ENCODE measurements around the gene FCER1A.
"Not testable (repeated sequence)": the region's sequence is repeated elsewhere in the genome, so short reads cannot be mapped to it uniquely, and the experiment has no call there.

FCER1A gene

DNA sequence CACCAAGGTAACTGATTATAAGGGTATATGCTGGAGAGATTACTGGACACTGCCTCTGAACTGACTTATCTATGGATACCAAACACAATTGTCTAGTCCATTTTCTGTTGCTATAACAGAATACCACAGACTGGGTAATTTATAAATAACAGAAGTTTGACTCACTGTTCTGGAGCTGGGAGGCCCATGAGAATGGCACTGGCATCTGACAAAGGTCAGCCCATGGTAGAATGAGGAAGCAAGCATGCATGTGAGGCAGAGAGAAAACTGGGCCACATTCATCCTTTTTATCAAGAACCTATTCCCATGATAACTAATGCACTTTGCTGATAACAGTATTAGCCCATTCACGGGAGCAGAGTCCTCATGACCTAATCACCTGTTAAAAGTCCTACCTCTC is 37.4 kb downstream of the FCER1A start:
- ChIA-PET POLR2A (no interaction called here), CTCF (no interaction called here)
- no peak for DNase-seq (ENCODE audit: extremely low spot score)
- TF ChIP-seq, protein P1, sequence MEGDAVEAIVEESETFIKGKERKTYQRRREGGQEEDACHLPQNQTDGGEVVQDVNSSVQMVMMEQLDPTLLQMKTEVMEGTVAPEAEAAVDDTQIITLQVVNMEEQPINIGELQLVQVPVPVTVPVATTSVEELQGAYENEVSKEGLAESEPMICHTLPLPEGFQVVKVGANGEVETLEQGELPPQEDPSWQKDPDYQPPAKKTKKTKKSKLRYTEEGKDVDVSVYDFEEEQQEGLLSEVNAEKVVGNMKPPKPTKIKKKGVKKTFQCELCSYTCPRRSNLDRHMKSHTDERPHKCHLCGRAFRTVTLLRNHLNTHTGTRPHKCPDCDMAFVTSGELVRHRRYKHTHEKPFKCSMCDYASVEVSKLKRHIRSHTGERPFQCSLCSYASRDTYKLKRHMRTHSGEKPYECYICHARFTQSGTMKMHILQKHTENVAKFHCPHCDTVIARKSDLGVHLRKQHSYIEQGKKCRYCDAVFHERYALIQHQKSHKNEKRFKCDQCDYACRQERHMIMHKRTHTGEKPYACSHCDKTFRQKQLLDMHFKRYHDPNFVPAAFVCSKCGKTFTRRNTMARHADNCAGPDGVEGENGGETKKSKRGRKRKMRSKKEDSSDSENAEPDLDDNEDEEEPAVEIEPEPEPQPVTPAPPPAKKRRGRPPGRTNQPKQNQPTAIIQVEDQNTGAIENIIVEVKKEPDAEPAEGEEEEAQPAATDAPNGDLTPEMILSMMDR (IDR thresholded peaks at IDR 0.05; ENCODE audit: control extremely low read depth, extremely low read depth, low read depth, missing control alignments) = no peak

DNA sequence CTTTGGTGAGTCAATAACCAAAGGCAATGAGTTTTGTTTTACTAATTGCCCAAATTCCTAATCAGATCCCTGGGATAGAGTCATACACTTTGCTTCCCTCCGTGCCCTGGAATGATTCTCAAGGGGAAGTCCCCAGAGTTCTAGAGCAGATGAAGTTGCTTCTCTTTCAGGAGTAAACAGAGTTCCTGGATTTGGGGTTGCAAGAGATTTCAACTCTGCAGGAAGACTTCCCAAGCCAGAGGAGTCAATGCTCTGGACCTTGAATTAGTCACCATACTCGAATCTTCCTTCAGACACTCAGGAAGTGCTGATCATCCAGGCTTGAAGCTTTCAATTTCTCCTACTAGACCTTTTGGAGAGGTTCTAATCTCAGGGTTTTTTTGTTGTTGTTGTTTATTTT is 39.6 kb downstream of the FCER1A start:
- ChIA-PET POLR2A (no interaction called here), CTCF (interaction anchor here (1.0 kb wide), 1 partner anchor 10 kb away, joined by 3 read pairs; no protein-coding TSS in a partner anchor)
- TF ChIP-seq, protein P1 (IDR thresholded peaks at IDR 0.05; ENCODE audit: control extremely low read depth, extremely low read depth, low read depth, missing control alignments) = no peak
- no peak for DNase-seq (ENCODE audit: extremely low spot score)

DNA sequence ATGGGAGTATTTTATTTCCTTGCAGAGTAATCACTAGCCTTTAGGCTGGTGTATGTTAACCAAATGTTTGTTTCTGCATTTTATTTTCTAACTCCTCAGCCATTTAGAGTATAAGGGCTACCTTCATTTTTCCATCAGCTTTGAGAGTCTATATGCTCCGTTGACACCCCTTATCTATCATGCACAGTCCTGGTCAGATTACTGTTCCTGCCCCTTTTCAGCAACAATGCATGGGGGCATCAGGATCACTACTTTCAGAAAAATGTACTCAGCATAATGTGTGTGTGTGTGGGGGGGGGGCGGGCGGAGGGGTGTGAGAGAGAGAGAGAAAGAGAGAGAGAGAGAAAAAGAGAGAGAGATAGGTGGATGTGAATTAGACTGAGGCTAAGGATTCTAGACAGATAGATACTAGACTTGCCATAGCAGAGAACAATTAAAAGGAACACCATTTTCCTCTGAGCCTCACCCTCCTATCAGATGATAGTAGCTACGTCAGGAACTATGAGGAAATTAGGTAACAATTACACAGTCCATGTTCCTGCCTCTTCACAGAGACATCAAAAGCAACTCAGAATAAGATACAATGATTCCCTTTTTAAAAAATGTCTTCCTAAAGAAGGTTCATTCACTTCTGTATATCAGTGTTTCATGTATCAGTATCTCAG is 40.8 kb downstream of the FCER1A start:
- ChIA-PET POLR2A (no interaction called here), CTCF (interaction anchor here (1.0 to 1.7 kb wide), 3 partner anchors 9 to 129 kb away, joined by 3 to 4 read pairs (median 4); no protein-coding TSS in a partner anchor)
- no peak for DNase-seq (ENCODE audit: extremely low spot score)
- TF ChIP-seq, protein P1 (IDR thresholded peaks at IDR 0.05; ENCODE audit: control extremely low read depth, extremely low read depth, low read depth, missing control alignments) = no peak

DNA sequence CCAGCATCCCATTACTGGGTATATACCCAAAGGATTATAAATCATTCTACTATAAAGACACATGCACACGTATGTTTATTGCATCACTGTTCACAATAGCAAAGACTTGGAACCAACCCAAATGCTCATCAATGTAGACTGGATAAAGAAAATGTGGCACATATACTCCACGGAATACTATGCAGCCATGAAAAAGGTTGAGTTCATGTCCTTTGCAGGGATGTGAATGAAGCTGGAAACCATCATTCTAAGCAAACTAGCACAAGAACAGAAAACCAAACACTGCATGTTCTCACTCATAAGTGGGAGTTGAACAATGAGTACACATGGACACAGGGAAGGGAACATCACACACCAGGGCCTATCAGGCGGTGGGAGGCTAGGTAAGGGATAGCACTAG is 47.2 kb downstream of the FCER1A start:
- DNase-seq (ENCODE audit: extremely low spot score); POLR2A ChIA-PET; CTCF ChIA-PET: not testable (repeated sequence)

DNA sequence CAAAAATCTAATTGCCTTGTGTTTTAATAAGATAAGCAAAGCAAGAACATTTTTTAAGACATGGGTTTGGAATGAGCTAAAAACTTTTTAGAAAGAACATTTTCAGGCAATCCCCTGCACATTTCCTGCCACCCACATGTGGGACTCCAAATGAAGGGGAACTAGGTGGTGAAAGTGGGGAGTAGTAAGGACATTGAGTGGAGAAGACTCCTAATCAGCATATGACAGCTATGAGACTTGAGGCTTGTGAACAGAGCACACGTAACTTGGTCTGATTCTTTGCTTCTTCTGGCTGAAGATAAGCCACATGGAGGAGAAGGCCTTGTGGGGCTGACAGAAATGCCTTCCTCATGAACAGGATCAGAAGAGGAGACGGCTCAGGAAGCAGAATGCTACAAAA is 50.3 kb downstream of the FCER1A start:
- ChIA-PET POLR2A (no interaction called here), CTCF (interaction anchor here (0.8 kb wide), 1 partner anchor 10 kb away, joined by 3 read pairs; no protein-coding TSS in a partner anchor)
- TF ChIP-seq, protein P1 (IDR thresholded peaks at IDR 0.05; ENCODE audit: control extremely low read depth, extremely low read depth, low read depth, missing control alignments) = no peak
- DNase-seq (ENCODE audit: extremely low spot score) = no peak
